RWPE2 (cell line): ENCODE measurements around the gene E2F1.

ENCODE experiments used
- ATAC-seq: fragments of 200-7000 bp; cut with Tn5 transposase; 3 replicates; pipeline ENCODE4 v1.9.1; 2021; ENCODE audit warnings: low read depth
- DNase-seq: peaks from one replicate; pipeline ENCODE4 v3.0.0-alpha.2; 2020; ENCODE audit warnings: low spot score
- H3K27ac ChIP-seq: fragments of 450-650 bp; 2 replicates; pipeline ENCODE4 v1.5.1; 2017; ENCODE audit warnings: mild to moderate bottlenecking; ENCODE audit not compliant: poor library complexity, severe bottlenecking
- H3K27me3 ChIP-seq: fragments of 250-450 bp; sonication (Bioruptor Pico); 2 replicates; pipeline ENCODE4 v1.5.1; 2021; ENCODE audit warnings: mild to moderate bottlenecking, moderate library complexity; ENCODE audit not compliant: insufficient read depth, poor library complexity, severe bottlenecking
- H3K36me3 ChIP-seq: fragments of 250-450 bp; sonication (Bioruptor Pico); 2 replicates; pipeline ENCODE4 v1.5.1; 2020; ENCODE audit warnings: low read depth, mild to moderate bottlenecking, moderate library complexity
- H3K4me1 ChIP-seq: fragments of 250-450 bp; sonication (Bioruptor Pico); 2 replicates; pipeline ENCODE4 v1.5.1; 2021; ENCODE audit warnings: mild to moderate bottlenecking, moderate library complexity; ENCODE audit not compliant: insufficient read depth, poor library complexity, severe bottlenecking
- H3K4me3 ChIP-seq: fragments of 250-450 bp; sonication (Bioruptor Pico); 2 replicates; pipeline ENCODE4 v1.5.1; 2021; ENCODE audit warnings: mild to moderate bottlenecking, moderate library complexity; ENCODE audit not compliant: severe bottlenecking
- H3K9me3 ChIP-seq: fragments of 250-450 bp; sonication (Bioruptor Pico); 2 replicates; pipeline ENCODE4 v1.5.1; 2021; ENCODE audit warnings: mild to moderate bottlenecking, moderate library complexity; ENCODE audit not compliant: severe bottlenecking
- TF ChIP-seq, protein P1 (sequence below): fragments of 450-650 bp; IDR thresholded peaks from one replicate; pipeline ENCODE4 v1.5.1; 2017; ENCODE audit warnings: mild to moderate bottlenecking, moderate library complexity; ENCODE audit not compliant: poor library complexity, severe bottlenecking

Gene E2F1

GRCh38 chr20:33671573-33672288 lies 14.5 kb downstream of the E2F1 start:
- ATAC-seq, result no peak
- Histone ChIP-seq H3K36me3 (peaks cover 15% of the 10 kb centered on the region), H3K9me3 (no peaks in the 10 kb centered on the region), H3K4me1 (peaks cover 3% of the 10 kb centered on the region), H3K4me3 (no peak overlapping the region), H3K27me3 (no peaks in the 10 kb centered on the region), H3K27ac (no peak overlapping the region)
- TF ChIP-seq, protein P1, sequence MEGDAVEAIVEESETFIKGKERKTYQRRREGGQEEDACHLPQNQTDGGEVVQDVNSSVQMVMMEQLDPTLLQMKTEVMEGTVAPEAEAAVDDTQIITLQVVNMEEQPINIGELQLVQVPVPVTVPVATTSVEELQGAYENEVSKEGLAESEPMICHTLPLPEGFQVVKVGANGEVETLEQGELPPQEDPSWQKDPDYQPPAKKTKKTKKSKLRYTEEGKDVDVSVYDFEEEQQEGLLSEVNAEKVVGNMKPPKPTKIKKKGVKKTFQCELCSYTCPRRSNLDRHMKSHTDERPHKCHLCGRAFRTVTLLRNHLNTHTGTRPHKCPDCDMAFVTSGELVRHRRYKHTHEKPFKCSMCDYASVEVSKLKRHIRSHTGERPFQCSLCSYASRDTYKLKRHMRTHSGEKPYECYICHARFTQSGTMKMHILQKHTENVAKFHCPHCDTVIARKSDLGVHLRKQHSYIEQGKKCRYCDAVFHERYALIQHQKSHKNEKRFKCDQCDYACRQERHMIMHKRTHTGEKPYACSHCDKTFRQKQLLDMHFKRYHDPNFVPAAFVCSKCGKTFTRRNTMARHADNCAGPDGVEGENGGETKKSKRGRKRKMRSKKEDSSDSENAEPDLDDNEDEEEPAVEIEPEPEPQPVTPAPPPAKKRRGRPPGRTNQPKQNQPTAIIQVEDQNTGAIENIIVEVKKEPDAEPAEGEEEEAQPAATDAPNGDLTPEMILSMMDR, result no peak
- peak; percentile 70 for DNase-seq

GRCh38 chr20:33670715-33671499 lies 15.3 kb downstream of the E2F1 start:
- TF ChIP-seq, protein P1, result no peak
- Histone ChIP-seq H3K9me3 (no peaks in the 10 kb centered on the region), H3K27ac (no peak overlapping the region), H3K4me1 (peaks cover 3% of the 10 kb centered on the region), H3K4me3 (no peak overlapping the region), H3K27me3 (no peaks in the 10 kb centered on the region), H3K36me3 (peaks cover 9% of the 10 kb centered on the region)
- ATAC-seq, result no peak
- DNase-seq, result peak; percentile 78

DNA sequence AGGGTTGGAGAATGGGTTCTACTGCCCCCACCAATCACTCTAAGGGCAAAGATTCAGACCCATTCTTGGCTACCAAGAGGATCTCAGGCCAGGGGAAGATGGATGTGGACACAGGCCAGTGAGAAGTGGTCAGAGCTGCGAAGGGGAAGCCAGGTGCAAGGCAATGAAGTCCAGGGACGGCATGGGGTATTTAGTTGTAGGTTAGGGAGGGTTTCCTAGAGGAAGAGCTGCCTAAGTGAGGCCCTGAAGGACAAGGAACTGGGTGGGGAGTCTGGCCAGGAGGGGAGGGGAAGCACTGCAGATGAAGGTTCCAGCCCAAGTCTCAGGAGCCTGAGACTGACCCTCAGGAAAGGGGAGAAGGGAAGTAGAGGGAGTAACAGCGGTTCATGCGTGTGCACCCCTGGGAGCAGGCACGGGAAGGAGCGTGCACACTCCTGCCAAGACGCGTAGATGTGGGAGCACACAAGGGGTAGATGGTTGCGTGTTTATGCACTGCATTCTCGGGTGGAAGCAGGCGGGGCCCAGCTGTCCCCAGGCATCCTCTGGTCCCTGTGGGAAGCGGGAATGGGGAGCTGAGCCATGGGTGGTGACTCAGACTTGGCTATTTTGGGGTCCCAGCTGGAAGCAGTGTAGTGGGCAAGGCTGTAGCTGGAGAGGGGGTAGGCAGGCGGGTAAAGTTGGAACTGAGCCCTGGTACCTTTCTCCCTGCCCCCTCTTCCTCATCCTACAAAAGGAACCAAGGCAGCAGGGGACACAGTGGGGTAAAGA lies 16.1 kb downstream of the E2F1 start:
- no peak for ATAC-seq
- TF ChIP-seq, protein P1, result no peak
- Histone ChIP-seq H3K27ac (no peak overlapping the region), H3K27me3 (no peaks in the 10 kb centered on the region), H3K36me3 (peaks cover 9% of the 10 kb centered on the region), H3K4me1 (peaks cover 3% of the 10 kb centered on the region), H3K9me3 (no peaks in the 10 kb centered on the region), H3K4me3 (no peak overlapping the region)
- DNase-seq, result peak; percentile 76

- no peaks in the 10 kb centered on the region for H3K27me3 ChIP-seq
- peaks cover 3% of the 10 kb centered on the region for H3K4me1 ChIP-seq
- no peaks in the 10 kb centered on the region for H3K9me3 ChIP-seq
- no peak overlapping the region for H3K27ac ChIP-seq
- no peak overlapping the region for H3K4me3 ChIP-seq
- H3K36me3 ChIP-seq, result peaks cover 9% of the 10 kb centered on the region
- DNase-seq (peak; percentile 78), ATAC-seq (no peak)
- TF ChIP-seq, protein P1, result no peak
These were observed 17.0 kb downstream of the E2F1 start for GRCh38 chr20:33669224-33669623.
